ENCODE data around the gene GJB2. TPM values are rescaled to one million over a fixed set of nuclear protein-coding genes. Genes with fewer than 3 reads are reported as not detected.

The GJB2 gene
- total RNA-seq = not detected
- polyA plus RNA-seq = not detected
- total RNA-seq = 0 to 16.4 (median 0.43) reads per million in 6 experiments

- POLR2A ChIA-PET = no interaction called here
- DNase-seq = peak in 2 of 10 donors; percentile 12 to 25
- no peaks in the 10 kb centered on the region for H3K9me3 Mint-ChIP-seq
- peak within 1 kb of the TSS in 1 of 10 donors; percentile 40 for H3K27ac Mint-ChIP-seq
- peak; percentile 31 to 51 for ATAC-seq
- H3K4me1 Mint-ChIP-seq = peaks cover 16 to 28% (median 22%) of the 10 kb centered on the region in 4 donors
- H3K36me3 Mint-ChIP-seq = no peaks in the 10 kb centered on the region
- peak within 1 kb of the TSS; percentile 69 to 86 (median 80) for H3K4me3 Mint-ChIP-seq
- H3K27me3 Mint-ChIP-seq = peaks cover 27 to 55% (median 50%) of the 10 kb centered on the region in 5 donors
Measured at GRCh38 chr13:20192836-20193161, at the start of gene GJB2. Gene GJB2, minus strand, starts transcription at chr13:20192938. Its CDS starts 3,357 bp downstream, at chr13:20189581.

- H3K9me3 Mint-ChIP-seq = peaks cover 0 to 14% (median 0%) of the 10 kb centered on the region in 9 donors
- peak overlapping the region in 1 of 10 donors; percentile 27 for H3K27ac Mint-ChIP-seq
- DNase-seq (no peak), ATAC-seq (no peak)
- peaks cover 7 to 46% (median 15%) of the 10 kb centered on the region in 5 donors for H3K27me3 Mint-ChIP-seq
- no peak overlapping the region for H3K4me3 Mint-ChIP-seq
- peaks cover 0 to 3% (median 0%) of the 10 kb centered on the region in 4 donors for H3K4me1 Mint-ChIP-seq
- H3K36me3 Mint-ChIP-seq = peaks cover 0 to 3% (median 0%) of the 10 kb centered on the region in 3 donors
- POLR2A ChIA-PET = no interaction called here
Measured at GRCh38 chr13:20241593-20241992, 48.9 kb upstream of the GJB2 start.

- Mint-ChIP-seq H3K36me3 (peaks cover 0 to 2% (median 0%) of the 10 kb centered on the region in 3 donors), H3K4me3 (no peak overlapping the region), H3K9me3 (peaks cover 0 to 13% (median 0%) of the 10 kb centered on the region in 9 donors), H3K27me3 (peaks cover 7 to 47% (median 21%) of the 10 kb centered on the region in 5 donors), H3K27ac (no peak overlapping the region), H3K4me1 (peaks cover 0 to 3% (median 0%) of the 10 kb centered on the region in 4 donors)
- no peak for ATAC-seq
- DNase-seq = no peak
- POLR2A ChIA-PET = no interaction called here
Measured at GRCh38 chr13:20239748-20240147, 47.0 kb upstream of the GJB2 start.

GRCh38 chr13:20232556-20233277, 40.0 kb upstream of the GJB2 start:
- peak in 1 of 2 donors; percentile 60 for ATAC-seq
- Mint-ChIP-seq H3K27ac (peak overlapping the region in 4 of 10 donors; percentile 9 to 56 (median 24)), H3K27me3 (peaks cover 0 to 34% (median 12%) of the 10 kb centered on the region in 5 donors), H3K4me1 (peaks cover 10 to 20% (median 17%) of the 10 kb centered on the region in 4 donors), H3K9me3 (no peaks in the 10 kb centered on the region), H3K4me3 (peak overlapping the region; percentile 22 to 82 (median 44)), H3K36me3 (no peaks in the 10 kb centered on the region)
- POLR2A ChIA-PET = no interaction called here
- no peak for DNase-seq

GRCh38 chr13:20231839-20232555, 39.3 kb upstream of the GJB2 start, which contains the start of gene GJB6:
Gene GJB6, minus strand, starts transcription at chr13:20232319. Its CDS starts 8,839 bp downstream, at chr13:20223480.
- Mint-ChIP-seq H3K4me3 (peak within 1 kb of the TSS; percentile 82 to 94 (median 90)), H3K27me3 (peaks cover 0 to 32% (median 5%) of the 10 kb centered on the region in 5 donors), H3K4me1 (peaks cover 10 to 20% (median 17%) of the 10 kb centered on the region in 4 donors), H3K9me3 (no peaks in the 10 kb centered on the region), H3K36me3 (peaks cover 0 to 2% (median 0%) of the 10 kb centered on the region in 3 donors), H3K27ac (peak within 1 kb of the TSS; percentile 51 to 96 (median 90))
- POLR2A ChIA-PET = interaction anchor here (1.4 kb wide), 1 partner anchor 244 kb away, joined by 4 read pairs; no protein-coding TSS in a partner anchor
- DNase-seq = peak in 9 of 10 donors; percentile 19 to 68 (median 39)
- ATAC-seq = peak; percentile 76 to 79

- POLR2A ChIA-PET = interaction anchor here (1.4 kb wide), 1 partner anchor 245 kb away, joined by 4 read pairs; no protein-coding TSS in a partner anchor
Measured at GRCh38 chr13:20230913-20231838, 38.4 kb upstream of the GJB2 start.

GRCh38 chr13:20227730-20228129, 35.0 kb upstream of the GJB2 start:
- Mint-ChIP-seq H3K36me3 (peaks cover 0 to 14% (median 0%) of the 10 kb centered on the region in 3 donors), H3K27me3 (peaks cover 0 to 14% (median 0%) of the 10 kb centered on the region in 5 donors), H3K4me3 (no peak overlapping the region), H3K4me1 (peaks cover 8 to 15% (median 11%) of the 10 kb centered on the region in 4 donors), H3K9me3 (no peaks in the 10 kb centered on the region), H3K27ac (peak overlapping the region in 1 of 10 donors; percentile 43)
- DNase-seq (no peak), ATAC-seq (no peak)
- POLR2A ChIA-PET = no interaction called here

More at GRCh38 chr13:20230913-20231838, 38.4 kb upstream of the GJB2 start:
- peaks cover 10 to 20% (median 17%) of the 10 kb centered on the region in 4 donors for H3K4me1 Mint-ChIP-seq
- ATAC-seq = peak; percentile 38 to 50
- peak overlapping the region; percentile 82 to 94 (median 90) for H3K4me3 Mint-ChIP-seq
- peaks cover 0 to 31% (median 0%) of the 10 kb centered on the region in 5 donors for H3K27me3 Mint-ChIP-seq
- H3K36me3 Mint-ChIP-seq = peaks cover 0 to 2% (median 0%) of the 10 kb centered on the region in 3 donors
- no peaks in the 10 kb centered on the region for H3K9me3 Mint-ChIP-seq
- H3K27ac Mint-ChIP-seq = peak overlapping the region; percentile 51 to 96 (median 90)
- peak in 6 of 10 donors; percentile 2 to 38 (median 16) for DNase-seq

GRCh38 chr13:20227288-20227687, 34.5 kb upstream of the GJB2 start:
- Mint-ChIP-seq H3K27ac (peak overlapping the region in 3 of 10 donors; percentile 4 to 43 (median 6)), H3K27me3 (peaks cover 0 to 14% (median 0%) of the 10 kb centered on the region in 5 donors), H3K36me3 (peaks cover 0 to 16% (median 0%) of the 10 kb centered on the region in 3 donors), H3K9me3 (no peaks in the 10 kb centered on the region), H3K4me3 (no peak overlapping the region), H3K4me1 (peaks cover 8 to 13% (median 10%) of the 10 kb centered on the region in 4 donors)
- POLR2A ChIA-PET = no interaction called here
- DNase-seq (no peak), ATAC-seq (no peak)

- ATAC-seq (no peak), DNase-seq (no peak)
- Mint-ChIP-seq H3K4me3 (no peak overlapping the region), H3K27ac (peak overlapping the region in 1 of 10 donors; percentile 38), H3K9me3 (no peaks in the 10 kb centered on the region), H3K4me1 (peaks cover 11 to 20% (median 14%) of the 10 kb centered on the region in 4 donors), H3K27me3 (peaks cover 0 to 1% (median 0%) of the 10 kb centered on the region in 5 donors), H3K36me3 (peaks cover 0 to 16% (median 0%) of the 10 kb centered on the region in 3 donors)
- POLR2A ChIA-PET = no interaction called here
Measured at GRCh38 chr13:20222553-20222952, 29.8 kb upstream of the GJB2 start.

- H3K27me3 Mint-ChIP-seq = peaks cover 0 to 1% (median 0%) of the 10 kb centered on the region in 5 donors
- H3K4me1 Mint-ChIP-seq = peaks cover 11 to 20% (median 15%) of the 10 kb centered on the region in 4 donors
- no peak for ATAC-seq
- H3K9me3 Mint-ChIP-seq = no peaks in the 10 kb centered on the region
- DNase-seq = no peak
- POLR2A ChIA-PET = no interaction called here
- no peak overlapping the region for H3K4me3 Mint-ChIP-seq
- no peak overlapping the region for H3K27ac Mint-ChIP-seq
- H3K36me3 Mint-ChIP-seq = peaks cover 0 to 15% (median 0%) of the 10 kb centered on the region in 3 donors
Measured at GRCh38 chr13:20221772-20222171, 29.0 kb upstream of the GJB2 start.

GRCh38 chr13:20219577-20219976, 26.8 kb upstream of the GJB2 start:
- peak overlapping the region in 4 of 10 donors; percentile 5 to 52 (median 24) for H3K4me3 Mint-ChIP-seq

More at GRCh38 chr13:20219577-20219976, 26.8 kb upstream of the GJB2 start:
- DNase-seq (no peak), ATAC-seq (peak in 1 of 2 donors; percentile 48)
- H3K27ac Mint-ChIP-seq = peak overlapping the region in 4 of 10 donors; percentile 20 to 63 (median 42)
- H3K36me3 Mint-ChIP-seq = peaks cover 0 to 13% (median 0%) of the 10 kb centered on the region in 3 donors
- H3K4me1 Mint-ChIP-seq = peaks cover 11 to 20% (median 14%) of the 10 kb centered on the region in 4 donors
- H3K27me3 Mint-ChIP-seq = no peaks in the 10 kb centered on the region
- POLR2A ChIA-PET = no interaction called here
- no peaks in the 10 kb centered on the region for H3K9me3 Mint-ChIP-seq
